GM18870 (cell line): ENCODE measurements around the gene EYA4.

Source experiments
- ATAC-seq: cut with Tn5 transposase; IDR thresholded peaks from one replicate; pipeline ENCODE4 v1.9.1; 2021; ENCODE audit warnings: moderate library complexity; ENCODE audit not compliant: unreplicated experiment

EYA4 gene

DNA sequence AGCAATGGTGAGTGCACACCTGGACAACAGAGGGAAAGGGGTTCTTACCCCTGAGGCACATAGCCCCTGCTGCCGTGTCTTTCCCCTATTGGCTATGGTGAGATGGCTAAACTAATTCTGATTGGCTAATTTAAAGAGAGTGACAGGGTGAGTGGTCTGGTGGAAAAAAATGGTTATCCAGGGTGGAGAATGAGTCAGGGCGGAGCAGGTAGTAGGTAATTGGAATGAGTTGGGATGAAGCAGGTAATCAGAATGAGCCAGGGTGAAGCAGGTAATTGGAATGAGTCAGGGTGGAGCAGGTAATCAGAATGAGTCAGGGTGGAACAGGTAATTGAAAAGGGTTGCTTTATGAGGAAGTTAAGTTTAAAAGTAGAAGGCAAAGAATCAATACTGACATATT, 200.3 kb downstream of the EYA4 start:
- no peak for ATAC-seq

DNA sequence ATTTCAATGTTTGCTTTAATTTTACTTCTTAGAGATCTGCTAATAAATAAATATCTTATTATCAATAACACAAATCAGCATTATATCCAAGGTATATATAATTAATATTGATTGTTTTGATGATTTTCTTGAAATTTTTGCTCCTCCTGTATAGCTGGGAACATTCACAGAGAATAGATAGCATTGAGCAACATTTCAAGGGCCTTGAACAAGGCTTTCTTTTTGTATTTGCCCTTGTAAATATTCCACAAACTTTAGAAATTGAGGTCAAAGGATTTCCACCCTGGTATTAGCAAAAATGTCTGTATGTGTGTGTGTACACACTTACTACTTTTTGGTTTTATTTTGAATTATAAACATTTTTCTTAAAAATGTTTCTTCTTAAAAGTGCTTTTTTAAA, 205.6 kb downstream of the EYA4 start:
- ATAC-seq: no peak

DNA sequence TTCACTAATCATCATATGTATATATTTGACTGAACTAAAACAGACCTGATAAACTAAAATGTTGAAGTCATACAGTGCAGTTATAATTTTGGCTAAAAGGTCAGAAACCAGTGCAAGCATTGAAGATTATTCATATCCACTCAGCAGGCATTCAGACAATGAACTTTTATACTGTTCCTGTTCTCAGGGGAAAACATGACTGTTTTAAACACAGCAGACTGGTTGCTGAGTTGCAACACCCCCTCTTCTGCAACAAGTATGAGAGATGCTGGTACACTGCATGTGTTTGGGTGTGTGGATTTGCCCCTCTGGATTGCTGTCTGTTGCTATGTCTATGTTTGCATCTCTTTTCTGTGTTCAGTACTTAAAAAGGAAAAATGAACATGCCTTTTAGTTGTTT, 206.8 kb downstream of the EYA4 start:
- no peak for ATAC-seq

DNA sequence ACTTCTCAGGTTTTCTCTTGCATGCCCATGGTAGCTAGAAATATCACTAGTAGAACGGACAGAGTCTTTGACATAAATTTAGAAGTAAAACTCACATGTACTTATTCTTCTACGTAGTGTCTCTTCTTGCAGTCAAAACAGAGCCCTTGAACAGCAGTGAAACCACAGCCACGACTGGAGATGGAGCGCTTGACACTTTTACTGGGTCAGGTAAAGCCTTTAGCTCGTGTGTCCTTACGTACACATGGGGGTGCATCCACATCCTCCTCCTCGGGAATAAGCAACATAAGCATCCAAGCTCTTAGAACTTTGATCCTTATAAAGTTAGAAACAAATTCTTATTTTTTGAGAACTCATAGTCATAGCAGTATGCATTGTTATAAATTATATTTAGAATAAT, 215.3 kb downstream of the EYA4 start:
- no peak for ATAC-seq

DNA sequence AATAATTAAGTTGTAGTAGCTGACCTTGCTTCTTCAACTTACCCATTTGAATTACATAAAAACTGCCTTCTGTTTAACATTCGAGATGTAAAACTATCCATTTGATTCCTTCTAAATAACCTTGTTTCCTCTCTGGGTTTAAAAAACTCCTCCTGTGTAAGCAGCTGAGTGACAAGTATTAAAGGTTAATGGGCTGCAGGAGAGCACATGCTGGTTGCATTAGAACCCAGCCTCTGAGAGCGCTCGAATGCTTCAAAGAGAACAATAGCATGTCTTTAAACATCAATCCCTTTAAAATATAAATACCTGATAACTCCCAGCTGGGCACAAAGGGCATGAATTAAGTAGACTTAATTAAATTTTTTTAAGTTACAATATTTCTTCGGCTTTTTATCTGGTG, 215.8 kb downstream of the EYA4 start:
- no peak for ATAC-seq

DNA sequence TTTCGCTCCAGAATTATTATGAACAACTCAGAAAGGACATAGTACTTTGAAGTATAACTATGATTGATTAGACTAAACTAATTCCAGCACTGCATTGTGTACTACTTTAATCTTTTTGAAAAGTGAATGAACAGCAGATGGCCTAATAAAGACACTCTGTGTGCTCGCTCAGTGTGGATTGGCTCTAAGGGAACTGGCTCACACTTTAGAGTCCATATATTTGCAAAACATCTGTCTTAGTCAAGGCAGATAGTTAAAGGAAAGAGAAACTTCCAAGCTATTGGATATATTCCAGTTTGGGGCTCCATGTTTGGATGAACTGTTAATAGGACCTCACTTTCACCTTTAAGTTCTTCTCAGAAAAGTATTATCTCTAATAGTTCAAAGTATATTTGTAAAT, 218.9 kb downstream of the EYA4 start:
- no peak for ATAC-seq

DNA sequence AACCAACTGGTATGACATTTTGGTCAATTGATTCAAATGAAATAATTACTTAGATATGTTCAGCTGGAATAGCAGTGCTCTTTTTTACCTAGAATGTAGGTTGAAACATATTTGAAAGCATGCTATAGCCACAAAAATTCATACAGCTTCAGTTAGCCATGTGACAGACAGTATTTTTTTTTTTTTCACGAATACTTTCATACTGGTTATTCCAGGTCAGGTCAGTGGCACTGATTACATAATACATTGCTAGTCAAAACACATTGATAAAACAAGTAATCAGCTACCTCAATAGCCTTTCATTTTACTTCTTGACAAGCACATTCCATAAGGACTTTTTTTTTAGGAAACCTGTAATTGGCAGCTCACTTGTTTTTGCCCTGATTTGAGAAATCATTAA, 222.6 kb downstream of the EYA4 start:
- ATAC-seq: no peak

DNA sequence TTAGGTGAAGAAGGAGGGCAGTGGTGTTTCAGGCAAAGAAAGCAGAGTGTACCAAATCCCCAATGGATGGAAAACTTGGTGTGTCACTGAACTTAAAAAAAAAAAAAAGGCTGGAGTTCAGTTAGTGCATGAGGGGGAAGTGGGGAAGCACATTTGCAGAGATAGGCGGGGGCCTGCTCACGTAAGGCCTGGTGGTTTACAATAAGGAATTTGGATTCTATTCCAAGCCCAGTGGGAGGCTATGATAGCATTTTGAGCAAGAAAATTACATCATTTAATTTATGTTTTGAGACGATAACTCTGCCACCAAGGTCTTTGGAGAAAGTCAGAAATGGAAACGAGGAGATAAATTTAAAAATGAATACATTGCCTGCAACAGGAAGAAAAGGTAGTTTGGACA, 225.5 kb downstream of the EYA4 start:
- ATAC-seq: no peak

DNA sequence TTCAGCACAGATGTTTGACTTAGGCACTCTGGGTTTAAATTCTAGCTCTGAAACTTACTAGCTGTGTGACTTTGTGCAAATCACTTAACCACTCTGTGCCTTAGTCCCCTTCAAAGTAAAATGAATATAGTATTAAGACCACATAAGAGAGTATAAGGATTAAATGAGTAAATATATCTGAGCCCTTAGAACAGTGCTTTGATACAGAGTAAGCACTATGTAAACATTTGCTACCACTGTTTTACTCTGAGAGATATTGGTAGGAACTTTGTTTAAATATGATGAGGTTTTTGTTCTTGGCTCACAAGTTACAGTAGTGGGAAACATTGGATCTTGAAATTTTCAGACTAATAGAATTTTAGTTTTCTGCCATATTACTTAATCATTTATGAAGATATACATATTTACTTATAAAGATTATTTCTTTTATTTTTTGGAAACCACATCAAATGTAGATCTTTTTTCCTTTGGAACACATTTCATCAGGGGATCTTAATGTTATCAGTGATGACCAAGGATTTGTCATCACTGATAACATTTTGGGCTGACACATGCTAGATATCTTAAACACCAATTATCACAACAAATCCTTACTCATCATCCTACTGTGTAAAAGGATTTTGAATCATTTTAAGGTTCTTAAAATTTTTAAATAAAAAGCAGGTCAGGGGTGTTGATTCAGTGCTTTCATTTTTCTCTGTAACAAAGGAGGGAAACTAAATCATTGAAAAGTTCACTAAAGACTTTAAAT, 226.2 kb downstream of the EYA4 start:
- no peak for ATAC-seq

DNA sequence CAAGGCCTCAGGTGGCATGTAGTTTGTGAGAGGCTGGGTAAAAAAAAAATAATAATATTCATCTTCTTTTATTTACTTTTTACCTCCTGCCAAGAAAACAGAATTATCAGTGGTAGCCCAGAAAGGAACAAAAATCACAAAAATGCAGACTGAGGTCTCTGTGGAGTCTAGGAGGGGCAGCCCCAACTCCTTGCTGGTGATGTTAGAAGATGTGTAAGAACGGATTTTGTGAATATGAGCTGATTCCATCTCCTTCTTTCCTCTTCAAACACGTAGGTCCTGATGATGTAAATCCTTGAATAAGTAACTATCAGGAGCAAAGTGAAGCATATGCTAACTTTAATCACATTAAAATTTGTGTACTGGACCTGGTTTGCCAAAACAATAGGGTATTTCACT, 226.8 kb downstream of the EYA4 start:
- ATAC-seq: no peak

DNA sequence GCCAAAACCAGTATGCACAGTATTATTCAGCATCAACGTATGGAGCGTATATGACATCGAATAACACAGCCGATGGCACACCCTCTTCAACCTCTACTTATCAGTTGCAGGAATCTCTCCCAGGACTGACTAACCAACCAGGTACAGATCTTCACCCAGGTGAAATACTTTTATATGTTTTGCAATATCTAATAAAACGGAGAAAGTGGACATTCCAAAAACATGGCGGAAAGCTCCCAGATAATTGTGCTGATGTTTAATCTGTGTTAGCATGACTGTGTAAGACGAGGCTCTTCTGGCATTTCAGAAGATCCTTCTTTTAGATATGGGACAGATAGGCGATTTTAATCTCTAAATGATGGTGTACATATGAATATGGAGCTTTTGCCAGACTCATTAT, 227.4 kb downstream of the EYA4 start:
- ATAC-seq: no peak

DNA sequence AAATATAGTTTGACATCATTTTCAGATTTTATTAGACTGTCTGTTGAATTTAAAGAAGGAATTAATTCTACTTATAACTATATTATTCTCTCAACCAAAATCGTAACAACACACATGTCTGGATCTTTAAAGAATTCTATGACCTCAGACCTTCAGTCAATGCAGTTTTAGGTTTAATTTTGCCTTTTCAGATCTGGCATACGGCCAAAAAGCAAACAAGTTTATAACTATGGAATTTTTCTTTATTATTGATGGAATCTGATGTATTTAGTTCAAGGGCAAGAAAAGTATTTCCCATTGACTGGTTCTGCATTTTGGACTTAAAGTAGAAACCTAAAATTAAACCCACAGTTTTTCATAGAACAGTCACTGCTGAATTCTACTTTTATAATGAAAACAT, 233.4 kb downstream of the EYA4 start:
- no peak for ATAC-seq

DNA sequence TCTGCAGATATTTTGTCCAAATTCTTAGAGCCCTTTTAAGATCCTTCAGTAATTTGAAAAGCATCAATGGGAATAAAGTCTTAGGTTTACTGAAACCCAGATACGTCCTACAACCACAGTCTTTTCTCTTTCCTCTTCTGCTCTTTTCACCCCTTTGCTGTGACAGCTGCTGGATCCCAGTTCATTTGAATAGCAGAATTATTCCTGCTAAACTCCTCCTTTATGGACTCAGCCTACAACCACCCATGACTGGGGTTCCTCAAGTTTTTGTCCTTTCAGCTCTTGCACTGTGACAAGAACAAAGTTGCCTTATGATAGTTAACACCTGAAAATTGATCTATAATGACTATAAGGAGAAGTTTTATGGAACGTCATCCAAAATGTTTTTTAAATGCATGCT, 237.5 kb downstream of the EYA4 start:
- no peak for ATAC-seq

DNA sequence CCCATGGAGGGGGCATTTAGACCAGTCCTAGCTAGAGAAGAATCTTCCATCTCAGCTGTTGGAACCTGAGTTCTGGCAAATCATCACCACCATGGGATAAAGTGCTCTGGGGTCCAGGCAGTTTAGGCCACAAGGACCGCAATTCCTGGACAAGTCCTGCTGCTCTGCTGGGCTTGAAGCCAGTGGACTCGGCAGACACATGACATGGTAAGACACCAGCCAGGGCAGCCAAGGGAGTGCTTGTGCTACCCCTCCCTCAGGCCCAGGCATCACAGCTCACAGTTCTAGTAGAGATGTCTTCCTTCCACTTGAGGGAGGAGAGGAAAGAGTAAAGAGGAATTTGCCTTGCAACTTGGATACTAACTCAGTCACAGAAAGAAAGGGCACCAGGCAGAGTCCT, 246.0 kb downstream of the EYA4 start:
- ATAC-seq: no peak

DNA sequence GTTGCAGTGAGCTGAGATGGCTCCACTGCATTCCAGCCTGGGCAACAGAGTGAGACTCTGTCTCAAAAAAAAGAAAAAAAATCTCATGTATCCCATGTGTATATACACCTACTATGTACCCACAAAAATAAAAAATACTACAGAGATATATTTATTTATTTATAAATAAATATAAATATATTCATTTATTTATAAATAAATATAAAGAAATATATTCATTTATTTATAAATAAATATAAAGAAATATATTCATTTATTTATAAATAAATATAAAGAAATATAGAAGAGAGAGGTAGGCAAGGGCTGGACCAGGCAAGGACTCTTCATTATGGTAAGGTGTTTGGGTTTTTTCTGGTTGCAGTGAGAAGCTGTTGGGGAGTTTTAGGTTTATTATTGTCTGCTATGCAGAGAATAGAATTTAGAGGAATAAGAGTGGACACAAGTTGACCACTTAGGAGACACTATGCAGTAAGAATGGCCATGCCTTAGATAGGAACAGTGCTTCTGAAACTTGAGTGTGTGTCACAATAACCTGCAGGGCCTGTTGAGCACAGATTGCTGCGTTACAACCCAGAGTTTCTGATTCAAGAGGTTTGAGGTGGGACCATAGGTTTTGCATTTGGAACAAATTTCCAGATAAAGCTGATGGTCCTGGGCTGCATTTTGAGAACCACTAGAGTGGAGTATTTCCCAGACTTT, 254.2 kb downstream of the EYA4 start:
- no peak for ATAC-seq

DNA sequence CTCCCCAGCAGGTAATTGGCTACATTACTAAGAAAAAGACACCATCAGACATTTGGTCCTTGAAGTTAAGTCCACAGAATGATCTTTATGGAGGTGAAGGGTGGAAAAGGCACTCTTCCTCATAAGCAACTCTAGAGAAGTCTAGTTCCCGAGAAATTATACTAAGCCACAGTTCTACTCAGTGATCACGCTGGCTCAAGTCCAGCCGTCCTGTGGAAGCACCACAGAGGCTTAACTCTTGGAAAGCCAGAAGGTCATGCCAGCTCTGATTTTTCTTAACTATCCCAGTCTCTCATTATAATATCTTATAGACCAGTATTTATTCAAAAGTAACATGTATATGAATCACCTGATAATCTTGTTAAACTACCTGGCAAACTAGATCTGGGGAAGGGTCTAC, 258.5 kb downstream of the EYA4 start:
- no peak for ATAC-seq

DNA sequence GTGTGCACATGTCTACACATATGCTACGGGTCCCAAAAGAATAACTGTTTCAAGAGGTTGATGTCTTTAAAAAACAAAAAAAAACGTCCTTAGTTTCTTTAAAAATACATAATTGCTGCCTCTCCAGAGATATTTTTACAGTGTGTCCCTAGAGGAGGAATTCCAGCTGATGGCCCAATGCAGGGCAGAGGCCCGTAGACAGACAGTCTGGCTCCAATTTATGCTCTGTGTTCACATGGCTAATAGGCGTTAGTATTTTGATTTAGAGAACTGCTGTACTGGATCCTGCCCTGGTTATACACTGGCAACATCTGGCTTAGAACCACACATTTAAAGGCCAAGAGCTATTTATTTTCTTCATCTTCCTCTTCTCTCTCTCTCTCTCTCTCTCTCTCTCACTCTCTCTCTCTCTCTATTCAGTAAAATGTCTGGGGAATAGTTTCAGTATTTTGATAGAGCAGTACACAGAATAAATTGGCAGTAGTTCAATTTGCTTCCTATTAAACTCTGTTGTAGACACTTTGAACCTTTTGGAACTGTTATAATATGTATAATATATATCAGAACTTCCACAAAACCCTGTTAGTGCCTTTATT, 260.6 kb downstream of the EYA4 start:
- no peak for ATAC-seq

DNA sequence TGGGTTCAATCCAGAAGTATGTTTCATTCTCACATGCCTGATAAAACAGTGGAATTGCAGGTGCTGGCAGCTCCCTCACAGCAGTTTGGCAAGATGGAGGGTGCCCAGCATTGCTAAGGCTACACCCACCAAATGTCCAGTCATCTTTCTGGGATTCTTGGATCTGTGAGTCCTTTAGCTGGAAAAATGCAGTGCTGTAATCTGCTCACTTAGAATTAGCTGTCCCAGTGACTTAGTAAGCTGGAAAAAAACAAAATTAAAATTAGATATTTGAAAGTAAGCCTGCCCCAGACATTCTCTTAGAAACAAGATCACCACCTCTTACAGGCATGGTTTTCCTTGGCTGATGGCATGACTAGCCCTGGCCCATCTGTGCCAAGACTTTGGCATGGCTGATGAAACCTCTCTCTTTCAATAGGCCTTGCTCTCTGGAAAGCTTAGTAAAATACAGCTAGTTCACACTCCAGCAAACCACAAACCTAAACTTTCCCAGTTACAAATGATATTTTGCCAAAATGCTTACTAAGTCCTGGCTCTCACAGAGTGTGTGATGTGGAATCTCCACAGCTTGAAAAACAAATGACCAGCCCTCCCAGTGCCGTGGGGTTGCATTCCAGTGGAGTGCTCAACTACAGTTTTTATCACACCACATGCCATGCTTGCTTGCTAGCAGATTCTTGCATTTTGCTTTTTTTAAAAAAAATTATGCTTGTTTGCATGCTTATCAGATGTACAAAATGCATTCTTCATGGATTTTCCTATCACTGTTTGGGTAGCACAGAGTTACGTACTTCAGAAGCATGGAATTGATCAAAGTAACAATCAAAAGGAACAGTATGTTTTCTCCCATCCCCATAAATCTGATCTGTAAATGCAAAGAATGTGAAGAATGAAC, 261.5 kb downstream of the EYA4 start:
- ATAC-seq: no peak

DNA sequence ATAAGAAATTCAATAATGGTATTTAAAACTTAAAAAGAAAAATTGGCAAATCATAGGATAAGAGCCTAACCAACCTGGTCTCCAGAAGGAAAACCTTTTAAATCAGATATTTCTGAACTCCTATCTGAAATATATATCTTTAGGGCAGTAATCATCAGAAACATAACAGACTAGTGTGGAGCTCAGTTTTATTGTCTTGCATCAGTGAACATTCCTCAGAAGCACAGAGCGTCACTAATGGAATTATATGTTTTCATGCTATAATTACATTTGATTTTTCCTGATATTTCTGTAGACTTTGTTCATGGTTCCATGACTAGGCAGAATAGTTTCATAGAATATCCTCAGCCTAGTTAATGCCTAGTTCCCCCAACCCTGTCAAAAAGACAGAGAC, 262.2 kb downstream of the EYA4 start:
- ATAC-seq: no peak

DNA sequence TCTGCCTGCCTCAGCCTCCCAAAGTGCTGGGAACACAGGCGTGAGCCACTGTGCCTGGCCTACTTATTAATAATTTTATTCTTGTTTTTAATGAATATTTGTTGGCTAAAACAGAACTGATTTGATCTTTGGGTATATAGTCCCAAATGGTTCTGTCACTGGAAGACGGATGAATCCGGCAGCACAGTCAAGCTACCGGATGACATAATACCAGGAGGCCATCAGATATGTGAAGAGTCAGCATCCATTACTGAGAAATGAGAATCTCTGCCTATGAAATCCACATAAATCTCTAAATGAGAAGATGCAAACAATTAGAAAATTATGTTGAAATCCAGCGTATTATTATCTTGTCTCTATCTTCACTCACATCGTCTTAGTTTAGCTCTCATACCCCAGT, 263.0 kb downstream of the EYA4 start:
- ATAC-seq: no peak

DNA sequence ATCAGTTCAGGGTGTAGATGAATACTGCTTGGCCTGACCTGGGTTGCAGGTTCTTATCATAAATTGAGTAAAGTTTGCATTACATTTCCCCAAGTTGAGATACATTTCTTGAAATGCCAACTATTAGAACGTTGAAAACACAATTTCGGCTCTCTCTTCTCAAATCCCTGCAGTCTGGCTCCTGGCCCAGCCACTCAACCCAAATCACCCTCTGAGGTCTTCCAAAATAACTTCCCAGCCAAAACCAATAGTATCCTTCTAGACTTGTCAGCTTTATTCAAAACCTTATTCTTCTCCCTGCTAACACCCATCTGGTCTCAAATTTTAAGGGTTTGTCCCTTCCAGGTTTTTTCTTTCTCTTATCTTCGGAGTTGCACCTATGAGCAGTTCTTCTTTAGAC, 263.6 kb downstream of the EYA4 start:
- ATAC-seq: no peak
